ENCODE data around the gene TMEM175.

The TMEM175 gene

GRCh38 chr4:968221-968620, 36.0 kb downstream of the TMEM175 start:
- H3K27ac ChIP-seq: no peak overlapping the region
- H3K36me3 ChIP-seq (ENCODE audit: control insufficient read depth, insufficient read depth, low read length): no peaks in the 10 kb centered on the region
- no peak overlapping the region for H3K9ac ChIP-seq
- no peak for TF ChIP-seq CTCF (IDR thresholded peaks at IDR 0.05)
- H2AFZ ChIP-seq: no peak overlapping the region
- H3K27me3 ChIP-seq (ENCODE audit: control insufficient read depth, insufficient read depth, low read length): no peaks in the 10 kb centered on the region
- no peaks in the 10 kb centered on the region for H3K9me3 ChIP-seq (ENCODE audit: control insufficient read depth, low read length)
- H3K79me2 ChIP-seq: no peaks in the 10 kb centered on the region
- H3K4me2 ChIP-seq (ENCODE audit: low read length): no peak overlapping the region
- H3K4me3 ChIP-seq (ENCODE audit: low read depth, low read length): no peak overlapping the region
- H3K4me1 ChIP-seq: no peaks in the 10 kb centered on the region

- Histone ChIP-seq H3K9ac (no peak overlapping the region), H3K79me2 (no peaks in the 10 kb centered on the region), H3K36me3 (ENCODE audit: control insufficient read depth, insufficient read depth, low read length) (no peaks in the 10 kb centered on the region)
Measured at GRCh38 chr4:968621-969394, 36.5 kb downstream of the TMEM175 start.

GRCh38 chr4:970046-970745, 37.9 kb downstream of the TMEM175 start:
- no peak for TF ChIP-seq CTCF (IDR thresholded peaks at IDR 0.05)
- Histone ChIP-seq H3K4me3 (ENCODE audit: low read depth, low read length) (no peak overlapping the region), H3K27ac (no peak overlapping the region), H3K36me3 (ENCODE audit: control insufficient read depth, insufficient read depth, low read length) (no peaks in the 10 kb centered on the region), H3K9ac (no peak overlapping the region), H3K9me3 (ENCODE audit: control insufficient read depth, low read length) (no peaks in the 10 kb centered on the region), H3K79me2 (no peaks in the 10 kb centered on the region), H3K4me2 (ENCODE audit: low read length) (no peak overlapping the region), H2AFZ (no peak overlapping the region), H3K4me1 (no peaks in the 10 kb centered on the region), H3K27me3 (ENCODE audit: control insufficient read depth, insufficient read depth, low read length) (no peaks in the 10 kb centered on the region)

More at GRCh38 chr4:968621-969394, 36.5 kb downstream of the TMEM175 start:
- Histone ChIP-seq H3K27ac (no peak overlapping the region), H3K4me1 (no peaks in the 10 kb centered on the region), H3K27me3 (ENCODE audit: control insufficient read depth, insufficient read depth, low read length) (no peaks in the 10 kb centered on the region), H2AFZ (no peak overlapping the region), H3K9me3 (ENCODE audit: control insufficient read depth, low read length) (no peaks in the 10 kb centered on the region), H3K4me3 (ENCODE audit: low read depth, low read length) (no peak overlapping the region), H3K4me2 (ENCODE audit: low read length) (no peak overlapping the region)
- TF ChIP-seq CTCF (IDR thresholded peaks at IDR 0.05): no peak

GRCh38 chr4:970854-971520, 38.7 kb downstream of the TMEM175 start:
- Histone ChIP-seq H3K4me3 (ENCODE audit: low read depth, low read length) (no peak overlapping the region), H3K9ac (no peak overlapping the region), H2AFZ (no peak overlapping the region), H3K9me3 (ENCODE audit: control insufficient read depth, low read length) (no peaks in the 10 kb centered on the region), H3K27ac (no peak overlapping the region), H3K27me3 (ENCODE audit: control insufficient read depth, insufficient read depth, low read length) (no peaks in the 10 kb centered on the region), H3K36me3 (ENCODE audit: control insufficient read depth, insufficient read depth, low read length) (no peaks in the 10 kb centered on the region), H3K4me2 (ENCODE audit: low read length) (no peak overlapping the region), H3K4me1 (no peaks in the 10 kb centered on the region), H3K79me2 (no peaks in the 10 kb centered on the region)
- no peak for TF ChIP-seq CTCF (IDR thresholded peaks at IDR 0.05)

All from parathyroid adenoma (tissue), 2 donors.